ENCODE results near the gene ASTN2. TPM values are rescaled to one million over a fixed set of nuclear protein-coding genes. Genes with fewer than 3 reads are reported as not detected.
"Not testable (repeated sequence)": the region's sequence is repeated elsewhere in the genome, so short reads cannot be mapped to it uniquely, and the experiment has no call there.

The ASTN2 gene
- total RNA-seq, 1 experiment from 2014 or later, result 4.8 TPM

DNA sequence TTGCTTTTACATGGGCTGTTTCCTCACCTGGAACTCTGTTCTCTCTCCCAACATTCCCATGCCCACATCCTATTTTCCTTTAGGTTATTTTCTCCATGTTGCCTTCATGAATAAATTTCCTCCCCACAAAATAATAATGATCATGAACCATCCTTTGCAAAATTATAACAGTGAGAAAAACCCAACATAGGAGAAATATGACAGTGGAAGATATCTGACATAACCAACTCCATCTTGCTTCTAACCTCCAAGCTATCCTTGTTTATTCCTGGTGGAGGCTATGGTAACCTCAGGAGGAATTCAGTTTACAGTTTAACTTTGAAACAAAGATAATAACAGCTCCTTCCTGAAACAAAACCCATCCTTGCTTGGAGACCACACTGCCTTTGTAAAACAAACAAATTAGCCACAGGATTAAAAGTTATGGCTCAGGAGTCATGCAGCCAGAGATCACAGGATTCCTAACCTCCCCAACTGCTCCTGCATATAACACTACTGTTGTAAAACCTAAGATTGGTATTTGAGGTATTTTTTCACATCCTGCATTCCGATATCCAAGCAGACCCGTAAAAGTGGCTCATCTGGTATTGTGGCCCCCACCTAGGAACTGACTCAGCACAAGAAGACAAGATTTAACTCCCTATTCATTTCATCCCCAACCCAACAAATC is 515.4 kb downstream of the ASTN2 start:
- Histone ChIP-seq H3K4me1 (ENCODE audit: control insufficient read depth in 1 of 2, insufficient read depth in 2 of 2, low read length in 2 of 2) (no peaks in the 10 kb centered on the region), H3K4me2 (ENCODE audit: low read length) (no peak overlapping the region), H3K9me2 (ENCODE audit: insufficient read depth) (no peaks in the 10 kb centered on the region), H3K36me3 (ENCODE audit: control insufficient read depth in 1 of 2, insufficient read depth in 2 of 2, low read length in 2 of 2) (no peaks in the 10 kb centered on the region), H3K27me3 (ENCODE audit: insufficient read depth, low read length) (no peaks in the 10 kb centered on the region), H3K4me3 (replicated peaks in 1 of 2; ENCODE audit: low read depth in 1 of 2, low read length in 2 of 2) (no peak overlapping the region), H3K79me2 (ENCODE audit: insufficient read depth, low read length) (no peaks in the 10 kb centered on the region), H3K9ac (ENCODE audit: low read length) (no peak overlapping the region), H2AFZ (ENCODE audit: low read depth, low read length, poor library complexity, severe bottlenecking) (no peak overlapping the region), H3K27ac (ENCODE audit: low read depth, low read length) (no peak overlapping the region), H3K9me3 (ENCODE audit: control insufficient read depth in 1 of 2, insufficient read depth in 1 of 2, low read depth in 1 of 2, low read length in 2 of 2) (0 out of 4 replicates have a peak, but pooled peaks cover 0 to 4% of the 10 kb centered on the region in 2 experiments), H4K20me1 (ENCODE audit: insufficient read depth) (no peaks in the 10 kb centered on the region)
- ChIA-PET POLR2A (no interaction called here), CTCF (no interaction called here), RAD21 (ENCODE audit: low non-redundant PET in 1 of 2, low total read pairs in 2 of 2, uncharacterized antibody in 2 of 2, unreplicated experiment in 2 of 2) (no interaction called here)
- ATAC-seq (no peak), DNase-seq (ENCODE audit: low read depth, low spot score) (no peak)
- BruUV-seq (replicated peaks), result no TSS peak
- no peak for TF ChIP-seq EZH2phosphoT487 (IDR thresholded peaks at IDR 0.05; ENCODE audit: borderline replicate concordance)
- TF ChIP-seq SRF (IDR thresholded peaks at IDR 0.05; ENCODE audit: low read depth), result no peak
- TF ChIP-seq FOSL1 (IDR thresholded peaks at IDR 0.05; ENCODE audit: low read depth), result no peak
- TF ChIP-seq CEBPB (IDR thresholded peaks at IDR 0.05; ENCODE audit: low read depth), result no peak
- TF ChIP-seq, protein P1, sequence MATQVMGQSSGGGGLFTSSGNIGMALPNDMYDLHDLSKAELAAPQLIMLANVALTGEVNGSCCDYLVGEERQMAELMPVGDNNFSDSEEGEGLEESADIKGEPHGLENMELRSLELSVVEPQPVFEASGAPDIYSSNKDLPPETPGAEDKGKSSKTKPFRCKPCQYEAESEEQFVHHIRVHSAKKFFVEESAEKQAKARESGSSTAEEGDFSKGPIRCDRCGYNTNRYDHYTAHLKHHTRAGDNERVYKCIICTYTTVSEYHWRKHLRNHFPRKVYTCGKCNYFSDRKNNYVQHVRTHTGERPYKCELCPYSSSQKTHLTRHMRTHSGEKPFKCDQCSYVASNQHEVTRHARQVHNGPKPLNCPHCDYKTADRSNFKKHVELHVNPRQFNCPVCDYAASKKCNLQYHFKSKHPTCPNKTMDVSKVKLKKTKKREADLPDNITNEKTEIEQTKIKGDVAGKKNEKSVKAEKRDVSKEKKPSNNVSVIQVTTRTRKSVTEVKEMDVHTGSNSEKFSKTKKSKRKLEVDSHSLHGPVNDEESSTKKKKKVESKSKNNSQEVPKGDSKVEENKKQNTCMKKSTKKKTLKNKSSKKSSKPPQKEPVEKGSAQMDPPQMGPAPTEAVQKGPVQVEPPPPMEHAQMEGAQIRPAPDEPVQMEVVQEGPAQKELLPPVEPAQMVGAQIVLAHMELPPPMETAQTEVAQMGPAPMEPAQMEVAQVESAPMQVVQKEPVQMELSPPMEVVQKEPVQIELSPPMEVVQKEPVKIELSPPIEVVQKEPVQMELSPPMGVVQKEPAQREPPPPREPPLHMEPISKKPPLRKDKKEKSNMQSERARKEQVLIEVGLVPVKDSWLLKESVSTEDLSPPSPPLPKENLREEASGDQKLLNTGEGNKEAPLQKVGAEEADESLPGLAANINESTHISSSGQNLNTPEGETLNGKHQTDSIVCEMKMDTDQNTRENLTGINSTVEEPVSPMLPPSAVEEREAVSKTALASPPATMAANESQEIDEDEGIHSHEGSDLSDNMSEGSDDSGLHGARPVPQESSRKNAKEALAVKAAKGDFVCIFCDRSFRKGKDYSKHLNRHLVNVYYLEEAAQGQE (IDR thresholded peaks at IDR 0.05; ENCODE audit: low read depth), result no peak
- TF ChIP-seq, protein P2, sequence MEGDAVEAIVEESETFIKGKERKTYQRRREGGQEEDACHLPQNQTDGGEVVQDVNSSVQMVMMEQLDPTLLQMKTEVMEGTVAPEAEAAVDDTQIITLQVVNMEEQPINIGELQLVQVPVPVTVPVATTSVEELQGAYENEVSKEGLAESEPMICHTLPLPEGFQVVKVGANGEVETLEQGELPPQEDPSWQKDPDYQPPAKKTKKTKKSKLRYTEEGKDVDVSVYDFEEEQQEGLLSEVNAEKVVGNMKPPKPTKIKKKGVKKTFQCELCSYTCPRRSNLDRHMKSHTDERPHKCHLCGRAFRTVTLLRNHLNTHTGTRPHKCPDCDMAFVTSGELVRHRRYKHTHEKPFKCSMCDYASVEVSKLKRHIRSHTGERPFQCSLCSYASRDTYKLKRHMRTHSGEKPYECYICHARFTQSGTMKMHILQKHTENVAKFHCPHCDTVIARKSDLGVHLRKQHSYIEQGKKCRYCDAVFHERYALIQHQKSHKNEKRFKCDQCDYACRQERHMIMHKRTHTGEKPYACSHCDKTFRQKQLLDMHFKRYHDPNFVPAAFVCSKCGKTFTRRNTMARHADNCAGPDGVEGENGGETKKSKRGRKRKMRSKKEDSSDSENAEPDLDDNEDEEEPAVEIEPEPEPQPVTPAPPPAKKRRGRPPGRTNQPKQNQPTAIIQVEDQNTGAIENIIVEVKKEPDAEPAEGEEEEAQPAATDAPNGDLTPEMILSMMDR (IDR thresholded peaks at IDR 0.05 in 2 of 3, conservative IDR thresholded peaks at IDR 0.05 in 1 of 3; ENCODE audit: borderline replicate concordance in 1 of 3, insufficient read depth in 1 of 3, low read depth in 2 of 3, low read length in 2 of 3), result no peak
- TF ChIP-seq POLR2AphosphoS5 (IDR thresholded peaks at IDR 0.05; ENCODE audit: low read depth, low read length), result no peak
- TF ChIP-seq TCF7L2 (IDR thresholded peaks at IDR 0.05; ENCODE audit: borderline replicate concordance, extremely low read depth, insufficient read depth, insufficient read length), result no peak
- no peak for TF ChIP-seq SIN3A (IDR thresholded peaks at IDR 0.05; ENCODE audit: low read depth)
- no peak for TF ChIP-seq SP1 (IDR thresholded peaks at IDR 0.05; ENCODE audit: low read depth)
- TF ChIP-seq, protein P3, sequence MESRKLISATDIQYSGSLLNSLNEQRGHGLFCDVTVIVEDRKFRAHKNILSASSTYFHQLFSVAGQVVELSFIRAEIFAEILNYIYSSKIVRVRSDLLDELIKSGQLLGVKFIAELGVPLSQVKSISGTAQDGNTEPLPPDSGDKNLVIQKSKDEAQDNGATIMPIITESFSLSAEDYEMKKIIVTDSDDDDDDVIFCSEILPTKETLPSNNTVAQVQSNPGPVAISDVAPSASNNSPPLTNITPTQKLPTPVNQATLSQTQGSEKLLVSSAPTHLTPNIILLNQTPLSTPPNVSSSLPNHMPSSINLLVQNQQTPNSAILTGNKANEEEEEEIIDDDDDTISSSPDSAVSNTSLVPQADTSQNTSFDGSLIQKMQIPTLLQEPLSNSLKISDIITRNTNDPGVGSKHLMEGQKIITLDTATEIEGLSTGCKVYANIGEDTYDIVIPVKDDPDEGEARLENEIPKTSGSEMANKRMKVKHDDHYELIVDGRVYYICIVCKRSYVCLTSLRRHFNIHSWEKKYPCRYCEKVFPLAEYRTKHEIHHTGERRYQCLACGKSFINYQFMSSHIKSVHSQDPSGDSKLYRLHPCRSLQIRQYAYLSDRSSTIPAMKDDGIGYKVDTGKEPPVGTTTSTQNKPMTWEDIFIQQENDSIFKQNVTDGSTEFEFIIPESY (IDR thresholded peaks at IDR 0.05; ENCODE audit: extremely low read depth, insufficient replicate concordance, low read length), result no peak
- TF ChIP-seq JUND (IDR thresholded peaks at IDR 0.05), result no peak
- TF ChIP-seq CBX3 (IDR thresholded peaks at IDR 0.05; ENCODE audit: low read depth), result no peak
- intact Hi-C loops (cut with micrococcal nuclease), result no loop called here

DNA sequence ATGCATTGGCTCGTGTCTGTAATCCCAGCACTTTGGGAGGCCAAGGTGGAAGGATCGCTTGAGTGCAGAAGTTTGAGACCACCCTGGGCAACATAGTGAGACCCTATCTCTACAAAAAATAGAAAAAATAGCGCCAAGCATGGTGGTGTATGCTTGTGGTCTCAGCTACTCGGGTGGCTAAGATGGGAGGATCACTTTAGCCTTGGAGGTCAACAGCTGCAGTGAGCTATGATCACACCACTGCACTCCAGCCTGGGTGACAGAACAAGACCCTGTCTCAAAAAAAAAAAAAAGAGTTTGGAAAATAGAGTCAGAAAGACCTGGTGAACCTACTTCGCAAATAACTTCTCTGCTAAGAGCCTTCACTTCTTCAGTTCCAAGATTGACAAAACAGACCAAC is 516.7 kb downstream of the ASTN2 start:
- H3K9me2 ChIP-seq (ENCODE audit: insufficient read depth); H3K4me2 ChIP-seq (ENCODE audit: low read length); H4K20me1 ChIP-seq (ENCODE audit: insufficient read depth); POLR2A ChIA-PET; ATAC-seq; H2AFZ ChIP-seq (ENCODE audit: low read depth, low read length, poor library complexity, severe bottlenecking); DNase-seq (ENCODE audit: low read depth, low spot score); H3K27ac ChIP-seq (ENCODE audit: low read depth, low read length); BruUV-seq (replicated peaks); H3K9me3 ChIP-seq (ENCODE audit: control insufficient read depth in 1 of 2, insufficient read depth in 1 of 2, low read depth in 1 of 2, low read length in 2 of 2); H3K27me3 ChIP-seq (ENCODE audit: insufficient read depth, low read length); H3K79me2 ChIP-seq (ENCODE audit: insufficient read depth, low read length); H3K4me3 ChIP-seq (replicated peaks in 1 of 2; ENCODE audit: low read depth in 1 of 2, low read length in 2 of 2); H3K4me1 ChIP-seq (ENCODE audit: control insufficient read depth in 1 of 2, insufficient read depth in 2 of 2, low read length in 2 of 2); RAD21 ChIA-PET (ENCODE audit: low non-redundant PET in 1 of 2, low total read pairs in 2 of 2, uncharacterized antibody in 2 of 2, unreplicated experiment in 2 of 2); H3K36me3 ChIP-seq (ENCODE audit: control insufficient read depth in 1 of 2, insufficient read depth in 2 of 2, low read length in 2 of 2); H3K9ac ChIP-seq (ENCODE audit: low read length); CTCF ChIA-PET; intact Hi-C loops (cut with micrococcal nuclease): not testable (repeated sequence)
